Glomerular visceral epithelial cell (primary cell): ENCODE results near the gene SPP1.

Experiments
- DNase-seq: peaks from one replicate; pipeline ENCODE4 v3.0.0-alpha.2; 2016; ENCODE audit errors: extremely low spot score

Gene SPP1

DNA sequence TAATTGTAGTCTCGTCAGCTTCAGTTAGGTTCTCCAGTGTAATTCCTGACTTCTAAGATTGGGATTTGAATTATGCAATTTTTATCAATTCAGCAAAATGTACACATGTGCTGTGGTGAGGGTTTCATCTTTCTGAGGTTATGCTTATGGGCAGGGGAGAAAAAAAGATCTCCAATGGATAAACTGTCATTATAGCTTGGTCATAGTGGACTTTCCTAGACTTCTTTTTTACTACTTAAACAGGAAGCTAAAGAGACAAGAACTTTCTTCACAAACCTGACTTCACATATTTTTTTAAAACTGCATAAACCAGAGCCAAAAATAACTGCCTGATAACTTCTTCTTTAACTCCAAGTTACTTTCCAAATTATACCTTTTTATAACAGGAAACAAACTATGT, 21.7 kb upstream of the SPP1 start:
- no peak for DNase-seq

DNA sequence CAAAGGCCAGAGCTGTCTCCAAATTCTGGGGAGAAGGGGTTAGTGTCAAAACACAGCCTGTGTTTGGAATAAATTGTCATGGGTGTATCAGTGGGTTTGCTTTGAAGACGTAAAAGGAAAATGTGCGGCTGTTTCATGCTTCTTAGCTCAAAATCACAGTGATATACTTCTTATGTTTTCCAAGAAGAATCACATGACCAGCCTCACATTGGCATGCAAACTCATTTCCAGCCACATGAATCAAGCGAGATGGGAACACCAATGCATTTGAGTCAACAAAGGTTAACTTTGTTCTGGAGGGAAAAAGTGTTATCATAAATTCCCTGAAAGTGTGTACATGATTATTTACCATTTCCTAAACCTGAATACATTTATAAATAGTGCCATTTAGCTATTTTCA, 19.0 kb upstream of the SPP1 start:
- no peak for DNase-seq

DNA sequence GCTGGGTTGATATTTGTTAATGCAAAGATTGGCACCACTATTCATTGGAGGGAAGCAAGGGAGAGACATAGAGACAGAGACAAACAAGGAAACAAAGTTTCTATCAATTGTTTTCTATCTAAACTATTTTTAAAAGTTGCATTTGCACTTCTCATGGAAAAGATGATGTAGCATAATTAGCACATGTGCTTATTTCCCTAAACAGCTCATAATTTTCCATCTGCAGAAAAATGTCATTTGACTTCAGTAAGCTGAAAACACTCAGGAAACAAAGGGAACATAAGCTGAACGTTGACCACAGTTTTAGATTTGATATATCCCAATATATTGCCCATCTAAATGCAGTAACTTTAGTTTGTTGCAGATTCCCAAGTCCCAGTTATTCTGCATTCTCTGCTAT, 18.5 kb upstream of the SPP1 start:
- no peak for DNase-seq

DNA sequence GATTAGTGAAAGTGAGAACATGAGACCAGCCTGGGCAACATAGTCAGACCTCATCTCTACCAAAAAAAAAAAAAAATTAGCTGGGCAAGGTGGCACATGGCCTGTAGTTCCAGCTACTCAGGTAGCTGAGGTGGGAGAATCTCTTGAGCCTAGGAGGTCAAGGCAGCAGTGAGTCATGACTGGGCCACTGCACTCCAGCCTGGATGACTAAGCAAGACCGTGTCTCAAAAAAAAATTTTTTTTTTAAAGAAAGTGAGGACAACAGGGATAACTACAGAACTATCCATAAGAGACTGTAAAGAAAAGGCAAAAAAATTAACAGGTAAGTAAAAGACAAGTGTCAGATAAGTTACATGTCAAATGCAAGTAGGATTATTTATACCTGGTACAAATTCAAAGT, 13.5 kb upstream of the SPP1 start:
- peak; percentile 48 for DNase-seq

DNA sequence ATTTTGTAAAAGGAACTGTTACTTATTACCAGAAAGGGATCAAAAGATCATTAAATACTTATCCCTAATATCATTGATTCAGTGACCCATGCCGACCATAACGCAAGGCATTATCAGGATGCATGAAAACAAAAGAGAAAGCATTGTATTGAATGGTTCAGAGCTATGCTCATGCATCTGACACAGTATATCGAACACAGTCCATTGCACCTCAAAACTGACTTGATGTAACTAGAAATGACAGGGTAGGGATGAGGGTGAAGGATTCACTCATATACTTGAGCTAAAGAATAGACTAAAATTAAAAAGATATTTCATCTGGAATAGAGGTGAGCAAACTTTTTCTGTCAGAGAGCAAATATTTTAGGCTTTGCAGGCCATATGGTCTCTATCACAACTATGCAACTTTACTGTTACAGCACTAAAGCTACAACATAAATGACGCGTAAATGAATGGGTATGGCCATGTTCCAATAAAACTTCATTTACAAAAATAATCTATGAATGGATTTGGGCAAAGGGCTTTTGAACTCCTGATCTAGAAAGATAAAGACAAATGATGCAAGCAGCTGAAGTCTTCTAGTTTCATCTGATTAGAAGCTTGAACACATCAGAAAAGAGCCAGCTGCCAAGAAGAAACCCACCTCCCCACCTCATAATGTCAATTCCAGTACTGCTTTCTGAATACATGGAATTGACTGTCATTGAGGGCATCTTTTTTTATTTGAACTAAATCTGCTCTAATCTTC, 12.9 kb upstream of the SPP1 start:
- DNase-seq, result no peak

DNA sequence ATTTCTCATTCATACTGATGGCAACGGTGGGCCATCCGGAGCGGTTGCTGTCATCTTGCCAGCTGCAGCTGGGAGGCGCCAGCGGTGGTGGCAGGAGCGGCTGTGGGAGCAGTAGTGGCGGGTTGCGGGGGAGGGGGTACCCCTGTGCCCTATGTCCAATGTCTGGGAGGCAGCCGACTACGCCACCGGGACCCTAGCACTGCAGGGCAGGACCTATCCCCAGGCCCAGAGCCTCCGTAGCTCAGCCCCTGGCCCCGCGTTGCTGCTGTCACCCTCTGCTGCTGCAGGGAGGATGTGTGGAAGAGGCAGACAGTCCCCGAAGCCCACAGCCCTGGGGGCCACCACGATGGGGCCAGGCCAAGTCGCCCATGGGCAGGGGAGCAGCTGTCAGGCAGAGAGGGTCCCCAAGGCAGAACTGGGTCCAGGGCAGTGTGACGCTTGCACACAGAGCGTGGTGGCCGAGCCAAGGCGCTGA, 10.0 kb upstream of the SPP1 start:
- no peak for DNase-seq

DNA sequence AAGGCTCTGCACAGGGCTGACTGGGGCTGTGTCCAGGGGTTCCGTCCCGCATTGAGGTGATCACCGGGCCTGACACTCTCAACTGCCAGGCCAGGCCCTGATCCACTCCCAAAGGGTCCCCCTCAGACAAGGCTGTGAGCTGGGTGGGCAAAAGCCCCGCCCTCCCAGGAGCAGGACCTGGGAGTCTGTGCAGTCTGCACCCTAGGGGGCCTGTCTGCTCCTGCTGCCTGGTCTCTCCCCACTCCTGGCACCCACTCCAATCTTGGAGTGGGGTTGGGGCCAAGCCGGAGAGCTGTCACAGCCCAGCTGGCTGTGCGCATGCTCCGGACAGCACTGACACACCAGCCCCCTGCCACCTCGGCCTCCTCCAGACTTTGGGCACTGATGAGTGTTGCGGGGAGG, 9.4 kb upstream of the SPP1 start:
- DNase-seq, result no peak

DNA sequence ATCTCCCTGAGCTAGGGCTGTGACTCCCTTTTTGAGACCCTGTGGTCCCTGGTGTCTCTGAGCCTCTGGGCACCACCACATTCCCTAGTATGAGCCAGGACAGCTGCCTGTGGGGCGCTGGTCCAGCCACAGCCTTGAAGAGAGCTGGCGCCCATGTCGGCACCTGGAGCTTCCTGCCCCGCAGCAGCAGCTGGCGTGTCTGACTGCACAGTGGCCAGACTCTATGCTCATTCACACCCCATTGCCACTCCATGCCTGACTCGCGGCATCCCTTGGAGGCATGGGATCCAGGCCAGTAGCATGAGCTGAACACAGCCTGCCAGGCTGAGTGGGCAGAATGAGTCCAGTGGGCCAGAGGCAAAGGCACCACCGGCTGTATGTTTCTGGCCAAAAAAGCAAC, 8.3 kb upstream of the SPP1 start:
- no peak for DNase-seq

DNA sequence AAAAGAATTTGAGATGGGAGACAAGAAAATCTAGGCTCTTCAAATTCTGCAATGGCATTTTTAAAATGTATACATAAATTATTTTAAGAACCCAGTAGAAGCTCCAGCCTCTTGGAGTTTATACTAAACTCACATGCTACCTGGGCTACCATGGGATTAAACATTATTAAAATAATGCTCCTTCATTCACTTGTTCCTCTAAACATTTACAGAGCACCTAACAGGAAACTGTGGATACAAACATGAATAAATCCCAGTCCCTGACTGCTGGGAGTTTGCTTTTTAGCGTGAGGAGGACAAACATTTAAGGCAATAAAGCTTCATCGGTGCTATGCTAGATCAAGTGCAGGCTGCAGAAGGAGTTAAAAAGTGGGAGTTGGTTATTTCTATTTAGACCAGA, 5.4 kb upstream of the SPP1 start:
- no peak for DNase-seq

DNA sequence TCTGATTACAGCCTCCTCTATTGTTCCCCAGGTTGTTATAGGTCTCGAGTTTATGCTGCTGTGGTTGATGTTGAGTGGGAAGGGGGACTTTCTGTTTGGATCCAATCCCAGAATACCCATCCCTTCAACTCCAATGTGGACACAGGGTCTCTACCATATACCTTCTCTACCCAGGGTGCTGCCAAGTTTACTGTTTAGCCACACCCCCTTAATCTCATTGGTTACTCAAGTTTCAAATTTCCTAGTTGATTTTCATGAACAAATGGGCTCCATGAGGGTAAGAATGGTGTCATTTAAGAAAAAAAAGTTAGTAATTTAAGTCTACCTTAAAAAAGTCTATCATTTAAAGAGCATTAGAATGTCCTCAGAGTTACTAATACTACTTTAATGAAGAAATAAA, 3.6 kb upstream of the SPP1 start:
- no peak for DNase-seq

DNA sequence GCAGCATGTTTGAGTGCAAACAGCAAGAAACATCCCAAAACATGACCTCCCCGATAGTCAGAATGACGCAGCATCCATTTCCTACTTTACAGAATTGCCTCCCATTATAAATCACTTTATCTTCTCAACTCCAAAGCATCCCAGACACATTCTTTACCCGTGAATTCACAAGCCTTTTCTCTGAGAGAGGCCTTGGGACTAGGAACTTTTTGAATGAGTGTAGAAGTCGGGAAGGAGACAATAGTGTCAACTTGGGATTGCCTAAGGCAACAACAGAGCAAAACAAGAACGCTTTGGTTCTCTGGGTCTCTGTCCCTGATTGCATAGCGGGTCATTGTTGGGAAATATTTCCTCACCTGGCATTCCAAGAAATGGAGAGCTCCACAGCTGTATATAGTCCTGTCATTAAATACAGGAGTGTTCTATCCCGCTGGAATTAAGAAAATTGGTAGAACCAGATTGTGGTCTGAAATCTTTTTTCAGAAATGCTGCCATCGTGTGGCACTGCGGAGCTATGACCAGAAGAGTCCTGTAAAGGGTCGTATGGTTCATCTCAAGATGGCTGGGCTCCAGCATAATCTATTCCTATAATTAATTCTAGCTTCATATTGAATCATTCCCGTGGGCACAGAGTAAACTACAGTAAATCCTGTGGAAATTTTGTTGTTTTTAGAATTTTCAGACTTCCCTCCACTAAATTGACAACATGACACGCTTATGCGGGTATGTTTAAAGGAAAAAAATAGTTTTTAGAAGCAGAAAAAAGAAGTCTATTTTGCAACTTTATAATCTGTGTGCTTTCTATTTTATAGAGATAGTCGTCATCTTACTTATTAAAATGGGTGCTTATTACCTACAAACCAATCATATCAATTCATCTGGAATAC, 2.0 kb upstream of the SPP1 start:
- DNase-seq, result peak; percentile 71

DNA sequence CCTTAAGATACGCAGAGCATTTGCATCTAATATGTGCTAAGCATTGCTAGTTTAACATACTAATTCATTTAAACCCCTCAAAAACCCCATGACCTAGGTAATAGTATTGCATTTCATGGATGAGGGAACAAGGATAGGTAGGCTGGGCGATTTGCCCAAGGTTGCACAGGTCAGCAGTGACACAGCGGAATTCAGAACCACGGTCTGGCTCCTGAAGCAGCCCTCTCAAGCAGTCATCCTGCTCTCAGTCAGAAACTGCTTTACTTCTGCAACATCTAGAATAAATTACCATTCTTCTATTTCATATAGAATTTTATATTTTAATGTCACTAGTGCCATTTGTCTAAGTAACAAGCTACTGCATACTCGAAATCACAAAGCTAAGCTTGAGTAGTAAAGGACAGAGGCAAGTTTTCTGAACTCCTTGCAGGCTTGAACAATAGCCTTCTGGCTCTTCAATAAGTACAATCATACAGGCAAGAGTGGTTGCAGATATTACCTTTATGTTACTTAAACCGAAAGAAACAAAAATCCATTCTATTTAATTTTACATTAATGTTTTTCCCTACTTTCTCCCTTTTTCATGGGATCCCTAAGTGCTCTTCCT, 555 bp upstream of the SPP1 start:
- DNase-seq, result peak; percentile 74

DNA sequence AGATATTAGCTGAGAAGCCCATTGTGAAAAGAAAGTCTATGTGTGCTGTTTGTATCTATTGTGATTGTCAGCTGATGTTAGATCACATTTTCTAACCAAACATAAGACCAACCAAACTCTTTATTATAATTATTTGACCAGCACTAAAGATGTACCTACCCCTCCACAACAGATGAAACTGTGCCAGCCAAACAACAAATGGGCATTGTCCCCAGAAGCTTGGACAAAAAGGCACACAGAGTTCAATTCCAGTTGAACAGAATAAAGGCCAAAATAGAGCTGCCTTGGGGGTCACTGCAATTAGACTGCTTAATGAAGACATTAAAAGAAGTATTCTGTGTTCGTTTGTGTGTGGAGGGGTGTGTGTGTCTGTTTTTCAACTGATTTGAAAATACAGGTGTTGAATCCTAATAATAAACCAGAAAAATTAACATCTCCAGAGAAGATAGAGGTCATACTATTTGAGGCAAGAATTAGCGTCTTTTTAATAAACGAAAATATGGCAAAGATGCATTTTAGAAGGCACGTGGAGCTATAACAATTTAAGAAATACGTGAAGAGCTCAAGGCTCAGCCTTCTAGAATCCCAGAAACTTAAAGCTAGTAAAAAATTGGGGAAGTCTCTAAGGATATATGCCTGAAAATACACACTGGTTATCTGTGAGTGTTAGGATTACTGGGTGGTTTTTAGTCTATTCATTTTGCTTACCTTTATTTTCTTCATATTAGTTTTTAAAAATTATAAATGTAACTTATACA, 2.2 kb downstream of the SPP1 start:
- DNase-seq, result no peak

DNA sequence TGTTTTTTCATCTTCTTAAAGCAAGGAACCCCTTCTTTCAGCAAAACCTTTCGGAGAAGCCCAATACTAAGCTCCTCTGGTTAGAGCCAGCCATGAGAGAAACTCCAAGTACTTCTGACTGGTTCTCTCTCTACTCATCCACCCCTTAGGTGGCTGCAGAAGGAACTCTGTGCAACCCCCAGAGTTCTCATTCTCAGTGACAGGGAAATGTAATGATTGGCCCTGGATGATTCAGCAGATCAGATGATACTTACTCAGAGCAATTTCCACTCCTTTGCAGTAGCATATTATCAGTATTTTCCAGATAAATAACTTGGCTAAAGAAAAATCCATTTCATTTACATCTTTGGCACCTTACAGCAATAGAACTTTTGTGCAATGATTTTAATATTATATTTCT, 3.2 kb downstream of the SPP1 start:
- peak; percentile 60 for DNase-seq

DNA sequence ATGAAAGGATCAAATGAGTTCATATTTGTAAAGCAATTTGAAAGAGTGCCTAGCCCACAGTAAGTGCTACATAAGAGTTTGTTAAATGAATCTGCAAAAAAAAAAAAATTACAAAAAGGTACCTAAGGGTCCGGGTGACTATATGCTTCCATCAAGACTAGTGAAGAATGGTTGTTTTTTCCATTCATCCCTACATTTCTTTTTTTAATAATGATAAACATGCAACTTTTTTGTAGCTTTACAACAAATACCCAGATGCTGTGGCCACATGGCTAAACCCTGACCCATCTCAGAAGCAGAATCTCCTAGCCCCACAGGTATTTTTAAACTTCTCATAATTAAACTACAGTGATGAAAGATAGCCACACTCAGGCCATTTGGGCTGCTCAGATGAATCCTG, 4.3 kb downstream of the SPP1 start:
- DNase-seq, result no peak

DNA sequence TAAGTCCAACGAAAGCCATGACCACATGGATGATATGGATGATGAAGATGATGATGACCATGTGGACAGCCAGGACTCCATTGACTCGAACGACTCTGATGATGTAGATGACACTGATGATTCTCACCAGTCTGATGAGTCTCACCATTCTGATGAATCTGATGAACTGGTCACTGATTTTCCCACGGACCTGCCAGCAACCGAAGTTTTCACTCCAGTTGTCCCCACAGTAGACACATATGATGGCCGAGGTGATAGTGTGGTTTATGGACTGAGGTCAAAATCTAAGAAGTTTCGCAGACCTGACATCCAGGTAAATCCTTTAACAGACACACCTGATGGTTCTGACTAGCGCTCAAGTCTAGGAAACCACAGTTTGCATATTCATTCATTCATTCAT, 6.0 kb downstream of the SPP1 start:
- DNase-seq, result no peak

DNA sequence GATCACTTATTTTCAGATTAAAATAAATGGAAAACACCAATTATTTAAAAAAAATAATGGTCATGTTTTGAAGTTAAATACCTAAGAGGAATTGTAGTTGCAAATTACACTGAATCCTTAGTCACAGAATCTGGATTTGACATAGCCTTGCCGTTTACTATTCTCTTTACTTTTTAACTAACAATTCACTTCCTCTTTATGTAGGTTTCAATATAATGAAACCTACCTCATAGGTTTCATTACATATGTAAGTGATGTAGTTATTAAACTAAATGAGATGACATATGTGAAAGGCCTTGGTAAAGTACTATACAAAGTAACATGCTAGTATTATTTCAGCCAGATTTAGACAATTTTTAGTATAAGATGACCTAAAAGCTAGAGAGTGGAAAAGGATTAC, 6.5 kb downstream of the SPP1 start:
- DNase-seq, result no peak

DNA sequence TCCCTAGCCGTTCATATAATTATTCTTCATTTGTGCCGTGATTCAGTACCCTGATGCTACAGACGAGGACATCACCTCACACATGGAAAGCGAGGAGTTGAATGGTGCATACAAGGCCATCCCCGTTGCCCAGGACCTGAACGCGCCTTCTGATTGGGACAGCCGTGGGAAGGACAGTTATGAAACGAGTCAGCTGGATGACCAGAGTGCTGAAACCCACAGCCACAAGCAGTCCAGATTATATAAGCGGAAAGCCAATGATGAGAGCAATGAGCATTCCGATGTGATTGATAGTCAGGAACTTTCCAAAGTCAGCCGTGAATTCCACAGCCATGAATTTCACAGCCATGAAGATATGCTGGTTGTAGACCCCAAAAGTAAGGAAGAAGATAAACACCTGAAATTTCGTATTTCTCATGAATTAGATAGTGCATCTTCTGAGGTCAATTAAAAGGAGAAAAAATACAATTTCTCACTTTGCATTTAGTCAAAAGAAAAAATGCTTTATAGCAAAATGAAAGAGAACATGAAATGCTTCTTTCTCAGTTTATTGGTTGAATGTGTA, 7.0 kb downstream of the SPP1 start:
- DNase-seq, result no peak

DNA sequence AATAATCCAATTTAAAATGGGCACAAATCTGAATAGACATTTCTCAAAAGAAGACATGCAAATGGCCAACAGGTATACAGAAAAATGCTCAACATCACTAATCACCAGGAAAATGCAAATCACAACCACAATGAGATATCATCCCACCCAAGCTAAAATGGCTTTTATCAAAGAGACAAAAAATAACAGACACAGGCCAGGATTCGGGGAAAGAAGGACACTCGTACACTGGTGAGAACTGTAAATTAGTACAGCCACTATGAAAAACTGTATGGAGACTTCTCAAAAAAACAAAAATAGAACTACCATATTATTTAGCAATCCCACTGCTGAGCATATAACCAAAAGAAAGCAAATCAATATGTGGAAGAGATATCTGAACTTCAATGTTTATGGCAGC, 8.5 kb downstream of the SPP1 start:
- no peak for DNase-seq

DNA sequence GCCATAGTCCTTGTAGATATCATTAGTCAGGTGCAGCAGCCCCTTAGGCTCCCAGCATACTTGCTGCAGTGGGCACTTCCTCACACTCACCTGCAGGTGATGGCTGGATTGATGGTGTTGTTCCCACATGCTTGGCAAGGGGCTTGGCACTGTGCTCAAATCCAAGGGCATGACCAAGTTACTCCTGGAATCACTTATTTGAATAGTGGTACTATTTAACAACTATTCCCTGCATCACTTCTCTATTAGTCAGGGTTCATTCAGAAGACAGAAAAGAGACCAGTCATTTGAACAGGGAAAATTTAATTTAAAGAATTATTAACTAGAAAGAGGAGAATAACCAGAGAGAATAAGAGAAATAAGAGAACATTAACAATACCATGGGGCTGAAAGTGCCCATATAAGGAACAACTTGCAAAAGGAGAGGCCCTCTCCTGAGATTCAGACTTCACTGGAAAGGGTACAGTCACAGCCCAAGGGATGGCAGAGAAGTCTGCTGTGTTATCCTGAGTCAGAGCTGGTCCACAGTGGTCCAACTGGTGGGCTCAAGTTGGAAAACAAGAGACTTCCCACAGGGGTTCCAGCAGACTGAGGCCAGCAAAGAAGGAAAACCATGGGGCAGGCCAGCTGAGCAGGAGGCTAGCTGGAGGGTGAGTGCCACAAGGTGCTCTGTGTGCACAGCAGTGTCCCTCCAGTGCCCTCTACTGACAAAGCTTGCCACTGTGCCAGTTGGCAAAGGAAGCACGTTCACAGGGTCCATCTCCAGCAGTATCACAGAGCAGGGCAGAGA, 9.8 kb downstream of the SPP1 start:
- peak; percentile 84 for DNase-seq

DNA sequence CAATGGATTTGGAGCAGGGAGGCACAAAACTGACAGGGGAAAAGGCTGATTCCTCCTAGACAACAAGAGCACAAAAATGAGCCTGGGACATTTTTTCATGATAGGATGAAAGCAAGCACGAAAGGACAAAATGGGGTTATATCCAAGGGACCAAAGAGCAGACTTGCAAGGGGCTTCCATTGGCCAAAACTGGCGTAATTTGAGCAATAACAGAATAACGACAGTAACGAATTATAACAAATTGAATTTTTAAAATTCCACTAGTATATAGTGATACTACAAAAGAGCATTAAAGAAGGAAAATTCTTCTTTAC, 10.3 kb downstream of the SPP1 start:
- no peak for DNase-seq
